Lung (tissue), 12 donors: ENCODE results near the gene TULP3. TPM values are rescaled to one million over a fixed set of nuclear protein-coding genes. Genes with fewer than 3 reads are reported as not detected.

Source experiments
- ATAC-seq: fragments of 200-7000 bp; cut with Tn5 transposase; one replicate; pipeline ENCODE4 v1.9.1; 2020; ENCODE audit warnings: moderate number of reproducible peaks; ENCODE audit not compliant: insufficient read depth, low FRiP score
- DNase-seq, 3 donors: peaks; one replicate each; pipeline ENCODE4 v3.0.0-alpha.2; 2013 to 2017
- H3K27ac ChIP-seq, 2 donors: one replicate each; pipeline ENCODE4 v1.5.1; 2013; ENCODE audit warnings: mild to moderate bottlenecking in 2 of 2, moderate library complexity in 2 of 2, control low read depth in 1 of 2, inconsistent platforms in 1 of 2, low read depth in 1 of 2, low read length in 1 of 2
- H3K27me3 ChIP-seq, 3 donors: one replicate each; pipeline ENCODE4 v1.5.1; 2013; ENCODE audit warnings: low read length in 2 of 3; ENCODE audit not compliant: control insufficient read depth in 3 of 3, insufficient read depth in 3 of 3
- H3K36me3 ChIP-seq, 4 donors: one replicate each; pipeline ENCODE4 v1.5.1; 2013; ENCODE audit warnings: low read length in 4 of 4, mild to moderate bottlenecking in 1 of 4, moderate library complexity in 1 of 4; ENCODE audit not compliant: control insufficient read depth in 4 of 4, insufficient read depth in 4 of 4
- H3K4me1 ChIP-seq, 5 donors: one replicate each; pipeline ENCODE4 v1.5.1; 2013; ENCODE audit warnings: low read length in 5 of 5, mild to moderate bottlenecking in 2 of 5, moderate library complexity in 1 of 5; ENCODE audit not compliant: control insufficient read depth in 5 of 5, insufficient read depth in 5 of 5
- H3K4me3 ChIP-seq: one replicate; pipeline ENCODE4 v1.5.1; 2013; ENCODE audit warnings: mild to moderate bottlenecking, control low read depth, moderate library complexity
- H3K9ac ChIP-seq, 2 donors: one replicate each; pipeline ENCODE4 v1.5.1; 2013; ENCODE audit warnings: low read length in 2 of 2, control low read depth in 1 of 2; ENCODE audit not compliant: insufficient read depth in 1 of 2
- H3K9me3 ChIP-seq, 4 donors: one replicate each; pipeline ENCODE4 v1.5.1; 2013; ENCODE audit warnings: low read length in 3 of 4, mild to moderate bottlenecking in 1 of 4, moderate library complexity in 1 of 4; ENCODE audit not compliant: control insufficient read depth in 4 of 4, insufficient read depth in 3 of 4
- CTCF ChIP-seq: IDR thresholded peaks from 2 replicates; pipeline ENCODE4 v1.5.1; 2012; ENCODE audit warnings: mild to moderate bottlenecking; ENCODE audit errors: control extremely low read depth, extremely low read depth
- WGBS, 2 donors: extraction: QIAGEN DNeasy Blood & Tissue Kit; methylation state at CpG; one replicate each; pipeline ENCODE4 v1.1.7; 2013; 5-methylcytosine and 5-hydroxymethylcytosine counted together
- polyA plus RNA-seq, 2 donors: library from polyadenylated mRNA; stranded (reverse); fragments of 200-250 nt; gene quantifications; one replicate each; pipeline ENCODE4 v1.2.1, GENCODE V29; 2013
- total RNA-seq, 2 donors: library from RNA; depleted of rRNA in 1 of 2; stranded (reverse); fragments of >200 nt in 1 of 2; gene quantifications; one replicate each; pipeline ENCODE4 v1.2.1, GENCODE V29; 2014 to 2021
- donor health status: control.
- donor health status: control.
- donor health status: Bipolar disorder and iron deficiency.
- donor health status: healthy.
- donor health status: DM: yes; HTN: yes; CAD: no.

Gene TULP3
- total and polyA plus RNA-seq, 4 donors = 7.4 to 30.7 (median 13.2) TPM

GRCh38 chr12:2977776-2978175 is 87.1 kb downstream of the TULP3 start:
- Histone ChIP-seq H3K36me3 (peaks cover 0 to 12% (median 0%) of the 10 kb centered on the region in 4 donors), H3K9me3 (no peaks in the 10 kb centered on the region), H3K27me3 (no peaks in the 10 kb centered on the region), H3K4me3 (no peak overlapping the region), H3K9ac (no peak overlapping the region), H3K27ac (no peak overlapping the region), H3K4me1 (peaks cover 0 to 16% (median 0%) of the 10 kb centered on the region in 5 donors)
- WGBS, 2 donors = 92% methylated on average over 5 of the region's 5 CpGs
- DNase-seq = no peak
- no peak for ATAC-seq
- TF ChIP-seq CTCF = no peak

DNA sequence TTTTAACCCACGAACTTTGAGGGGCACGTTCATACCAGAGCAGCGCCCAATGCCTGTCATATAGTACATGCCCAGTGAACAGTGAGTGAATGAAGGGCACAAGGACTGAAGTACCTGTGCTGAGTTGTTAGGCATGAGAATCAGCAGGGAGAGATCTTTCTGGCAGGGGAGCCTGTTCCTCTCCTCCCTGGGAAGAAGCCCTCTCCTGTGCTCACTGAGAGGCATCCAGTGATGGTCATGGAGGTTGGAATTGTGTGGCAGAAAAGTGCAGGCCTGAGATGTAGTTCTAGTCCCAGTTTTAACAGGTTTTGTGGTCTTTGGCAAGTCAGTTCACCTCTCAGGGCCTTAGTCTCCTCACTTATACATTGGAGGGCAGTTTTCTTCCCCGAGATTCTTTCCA is 89.1 kb downstream of the TULP3 start:
- H3K9me3 ChIP-seq = no peaks in the 10 kb centered on the region
- no peak overlapping the region for H3K27ac ChIP-seq
- peaks cover 0 to 12% (median 0%) of the 10 kb centered on the region in 4 donors for H3K36me3 ChIP-seq
- WGBS, 2 donors = 88 to 93% methylated on average over 4 of the region's 4 CpGs
- DNase-seq (no peak), ATAC-seq (no peak)
- H3K4me3 ChIP-seq = no peak overlapping the region
- no peak for TF ChIP-seq CTCF
- H3K27me3 ChIP-seq = no peaks in the 10 kb centered on the region
- peaks cover 0 to 15% (median 4%) of the 10 kb centered on the region in 5 donors for H3K4me1 ChIP-seq
- no peak overlapping the region for H3K9ac ChIP-seq

GRCh38 chr12:2980630-2981029 is 89.9 kb downstream of the TULP3 start:
- Histone ChIP-seq H3K27me3 (no peaks in the 10 kb centered on the region), H3K27ac (no peak overlapping the region), H3K9me3 (no peaks in the 10 kb centered on the region), H3K4me3 (no peak overlapping the region), H3K4me1 (peaks cover 0 to 15% (median 4%) of the 10 kb centered on the region in 5 donors), H3K9ac (no peak overlapping the region), H3K36me3 (peaks cover 0 to 12% (median 0%) of the 10 kb centered on the region in 4 donors)
- TF ChIP-seq CTCF = no peak
- DNase-seq (no peak), ATAC-seq (no peak)
- WGBS, 2 donors = 90% methylated on average over 7 of the region's 7 CpGs

DNA sequence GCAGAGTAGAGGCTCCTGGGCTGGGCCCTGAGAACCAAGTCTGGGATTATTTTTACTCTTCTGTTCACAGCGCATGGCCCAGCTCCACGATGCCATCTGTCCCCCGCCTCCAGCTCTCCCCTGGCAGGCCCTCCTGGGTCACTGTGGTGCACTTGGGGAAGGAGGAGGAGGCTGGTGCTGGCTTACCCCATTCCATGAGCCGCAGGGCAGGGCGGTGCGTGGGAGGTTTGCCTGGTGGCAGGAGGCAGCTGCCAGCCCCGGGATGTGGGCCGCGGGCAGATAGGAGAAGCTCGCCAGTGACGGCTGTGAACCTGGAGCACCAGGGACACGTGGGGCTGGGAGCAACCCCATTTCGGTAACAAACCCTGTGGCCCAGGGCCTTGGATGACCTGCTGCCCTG is 91.7 kb downstream of the TULP3 start:
- Histone ChIP-seq H3K27ac (no peak overlapping the region), H3K4me3 (no peak overlapping the region), H3K9ac (no peak overlapping the region), H3K9me3 (no peaks in the 10 kb centered on the region), H3K27me3 (no peaks in the 10 kb centered on the region), H3K36me3 (peaks cover 0 to 13% (median 0%) of the 10 kb centered on the region in 4 donors), H3K4me1 (peaks cover 0 to 9% (median 0%) of the 10 kb centered on the region in 5 donors)
- ATAC-seq (no peak), DNase-seq (no peak)
- 95% methylated on average over 13 of the region's 13 CpGs for WGBS, 2 donors
- no peak for TF ChIP-seq CTCF
